ENCODE data around the gene TMEM259. TPM values are rescaled to one million over a fixed set of nuclear protein-coding genes. Genes with fewer than 3 reads are reported as not detected.

TMEM259 gene
- total and polyA plus RNA-seq, 2 of the 13 experiments (the other 11 are each of a cell fraction or from before 2014, with no cell fraction given), result 64.7 to 164 TPM

- no peak for ATAC-seq
- Histone ChIP-seq H3K4me2 (ENCODE audit: low read depth, low read length) (no peak overlapping the region), H3K9ac (ENCODE audit: insufficient read depth, low read depth, low read length) (no peak overlapping the region), H3K36me3 (replicated peaks in 1 of 2; ENCODE audit: control insufficient read depth in 1 of 2, insufficient read depth in 2 of 2, low read length in 2 of 2) (no peaks in the 10 kb centered on the region; a peak in 1 of 5 replicates), H2AFZ (ENCODE audit: low read length) (no peak overlapping the region), H3K79me2 (ENCODE audit: insufficient read depth, low read length) (no peaks in the 10 kb centered on the region), H3K4me1 (ENCODE audit: insufficient read depth, low read length) (peaks cover 22% of the 10 kb centered on the region), H3K27me3 (ENCODE audit: control insufficient read depth in 1 of 2, insufficient read depth in 2 of 2, low read length in 2 of 2) (peaks cover 15 to 40% of the 10 kb centered on the region in 2 experiments), H3K4me3 (replicated peaks in 1 of 3; ENCODE audit: insufficient read depth in 1 of 3, low read depth in 2 of 3, low read length in 3 of 3) (no peak overlapping the region), H4K20me1 (ENCODE audit: insufficient read depth, low read length) (no peaks in the 10 kb centered on the region), H3K27ac (ENCODE audit: extremely low read length, insufficient read depth, low read length) (no peak overlapping the region), H3K9me3 (ENCODE audit: low read length) (no peaks in the 10 kb centered on the region)
- ChIA-PET CTCF (ENCODE audit: low intra/inter-chr PET ratio, low total read pairs) (no interaction called here), POLR2A (no interaction called here)
- FAIRE-seq, result no peak
- BruUV-seq (replicated peaks), result no TSS peak
- no peak for DNase-seq (ENCODE audit: low spot score)
- in situ Hi-C loops (cut with HindIII; ENCODE audit: extremely low pct_ligation_motif_present, low pct_unique_long_range_greater_than_20kb), result no loop called here
- intact Hi-C loops (cut with micrococcal nuclease; ENCODE audit: unreplicated experiment), result no loop called here
- WGBS (ENCODE audit: low lambda C conversion rate), result 8% methylated on average over 8 of the region's 32 CpGs
- TF ChIP-seq TMF1 (CRISPR knock-in tag; IDR thresholded peaks at IDR 0.05; ENCODE audit: low read depth) (0 out of 2 replicates have a peak, but pooled peaks have one; percentile 33), TBX3 (IDR thresholded peaks at IDR 0.05; ENCODE audit: borderline replicate concordance) (peak; percentile 54; the same call in 1 of the 2 replicates), SIN3A (IDR thresholded peaks at IDR 0.05; ENCODE audit: borderline replicate concordance, low read depth, low read length) (no peak), ZNF260 (CRISPR knock-in tag; IDR thresholded peaks at IDR 0.05; ENCODE audit: borderline replicate concordance, low read depth) (no peak), SP1 (IDR thresholded peaks at IDR 0.05) (no peak), SP1 (CRISPR knock-in tag; IDR thresholded peaks at IDR 0.05) (no peak), ESRRA (CRISPR knock-in tag; IDR thresholded peaks at IDR 0.05; ENCODE audit: low read depth) (no peak), BHLHE40 (IDR thresholded peaks at IDR 0.05; ENCODE audit: low read length) (peak; percentile 71), NFKBIZ (CRISPR knock-in tag; IDR thresholded peaks at IDR 0.05) (no peak), MXD1 (CRISPR knock-in tag; IDR thresholded peaks at IDR 0.05) (peak; percentile 32; the same call in 1 of the 2 replicates), KDM5B (CRISPR knock-in tag; IDR thresholded peaks at IDR 0.05; ENCODE audit: borderline replicate concordance) (0 out of 2 replicates have a peak, but pooled peaks have one; percentile 14), AGO2 (optimal IDR thresholded peaks at IDR 0.05; ENCODE audit: low read depth, low read length) (peak; percentile 2), GATAD2A (CRISPR knock-in tag; IDR thresholded peaks at IDR 0.05) (no peak), ZSCAN30 (CRISPR knock-in tag; IDR thresholded peaks at IDR 0.05) (no peak), ZSCAN25 (CRISPR knock-in tag; IDR thresholded peaks at IDR 0.05) (peak; percentile 46; the same call in 1 of the 2 replicates), PAWR (CRISPR knock-in tag; IDR thresholded peaks at IDR 0.05; ENCODE audit: borderline replicate concordance) (no peak)
- TF ChIP-seq, protein P1, sequence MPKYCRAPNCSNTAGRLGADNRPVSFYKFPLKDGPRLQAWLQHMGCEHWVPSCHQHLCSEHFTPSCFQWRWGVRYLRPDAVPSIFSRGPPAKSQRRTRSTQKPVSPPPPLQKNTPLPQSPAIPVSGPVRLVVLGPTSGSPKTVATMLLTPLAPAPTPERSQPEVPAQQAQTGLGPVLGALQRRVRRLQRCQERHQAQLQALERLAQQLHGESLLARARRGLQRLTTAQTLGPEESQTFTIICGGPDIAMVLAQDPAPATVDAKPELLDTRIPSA (CRISPR knock-in tag; IDR thresholded peaks at IDR 0.05; ENCODE audit: borderline replicate concordance), result no peak
- TF ChIP-seq, protein P2, sequence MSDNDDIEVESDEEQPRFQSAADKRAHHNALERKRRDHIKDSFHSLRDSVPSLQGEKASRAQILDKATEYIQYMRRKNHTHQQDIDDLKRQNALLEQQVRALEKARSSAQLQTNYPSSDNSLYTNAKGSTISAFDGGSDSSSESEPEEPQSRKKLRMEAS (IDR thresholded peaks at IDR 0.05), result peak; percentile 31; the same call in 1 of the 2 replicates
- TF ChIP-seq, protein P3, sequence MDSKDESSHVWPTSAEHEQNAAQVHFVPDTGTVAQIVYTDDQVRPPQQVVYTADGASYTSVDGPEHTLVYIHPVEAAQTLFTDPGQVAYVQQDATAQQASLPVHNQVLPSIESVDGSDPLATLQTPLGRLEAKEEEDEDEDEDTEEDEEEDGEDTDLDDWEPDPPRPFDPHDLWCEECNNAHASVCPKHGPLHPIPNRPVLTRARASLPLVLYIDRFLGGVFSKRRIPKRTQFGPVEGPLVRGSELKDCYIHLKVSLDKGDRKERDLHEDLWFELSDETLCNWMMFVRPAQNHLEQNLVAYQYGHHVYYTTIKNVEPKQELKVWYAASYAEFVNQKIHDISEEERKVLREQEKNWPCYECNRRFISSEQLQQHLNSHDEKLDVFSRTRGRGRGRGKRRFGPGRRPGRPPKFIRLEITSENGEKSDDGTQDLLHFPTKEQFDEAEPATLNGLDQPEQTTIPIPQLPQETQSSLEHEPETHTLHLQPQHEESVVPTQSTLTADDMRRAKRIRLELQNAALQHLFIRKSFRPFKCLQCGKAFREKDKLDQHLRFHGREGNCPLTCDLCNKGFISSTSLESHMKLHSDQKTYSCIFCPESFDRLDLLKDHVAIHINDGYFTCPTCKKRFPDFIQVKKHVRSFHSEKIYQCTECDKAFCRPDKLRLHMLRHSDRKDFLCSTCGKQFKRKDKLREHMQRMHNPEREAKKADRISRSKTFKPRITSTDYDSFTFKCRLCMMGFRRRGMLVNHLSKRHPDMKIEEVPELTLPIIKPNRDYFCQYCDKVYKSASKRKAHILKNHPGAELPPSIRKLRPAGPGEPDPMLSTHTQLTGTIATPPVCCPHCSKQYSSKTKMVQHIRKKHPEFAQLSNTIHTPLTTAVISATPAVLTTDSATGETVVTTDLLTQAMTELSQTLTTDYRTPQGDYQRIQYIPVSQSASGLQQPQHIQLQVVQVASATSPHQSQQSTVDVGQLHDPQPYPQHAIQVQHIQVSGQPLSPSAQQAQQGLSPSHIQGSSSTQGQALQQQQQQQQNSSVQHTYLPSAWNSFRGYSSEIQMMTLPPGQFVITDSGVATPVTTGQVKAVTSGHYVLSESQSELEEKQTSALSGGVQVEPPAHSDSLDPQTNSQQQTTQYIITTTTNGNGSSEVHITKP (CRISPR knock-in tag; IDR thresholded peaks at IDR 0.05; ENCODE audit: low read depth), result no peak
Observed at GRCh38 chr19:1004204-1004802, 16.6 kb downstream of the TMEM259 start.

Data from HepG2 (cell line).